ENCODE data around the gene ST7.

DNA sequence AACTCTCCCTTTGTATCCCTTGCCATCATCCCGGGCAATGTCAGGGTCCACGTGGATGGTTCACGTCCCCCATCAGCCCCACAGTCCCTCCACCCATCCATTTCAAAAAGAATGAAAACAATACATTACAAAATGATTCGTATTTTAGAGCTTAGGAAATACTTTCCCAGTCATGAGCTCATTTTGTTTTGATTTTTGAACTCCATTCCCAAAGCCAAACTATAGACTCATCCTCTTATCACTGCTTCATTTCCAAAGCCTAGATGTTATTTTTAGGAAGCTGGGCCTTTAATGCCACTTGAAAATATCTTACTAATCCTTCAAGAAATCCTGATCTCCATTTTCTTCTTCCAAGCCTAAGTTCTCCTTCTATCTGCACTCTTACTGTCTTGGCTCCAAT, 297.5 kb downstream of the ST7 start:
- TF ChIP-seq GATA3 (IDR thresholded peaks at IDR 0.05; ENCODE audit: low read depth, low read length) (no peak), GATA2 (IDR thresholded peaks at IDR 0.05; ENCODE audit: low read depth, low read length) (no peak)

Data from SH-SY5Y (cell line).